Measurements from ENCODE around the gene UNC79. TPM values are rescaled to one million over a fixed set of nuclear protein-coding genes. Genes with fewer than 3 reads are reported as not detected.

Gene UNC79
- total RNA-seq, 1 donor from 2014 or later: 0.29 TPM

- no peak overlapping the region for H3K4me3 ChIP-seq (ENCODE audit: low read depth, low read length)
- DNase-seq (ENCODE audit: low read depth): no peak
- peak; percentile 60 for TF ChIP-seq CTCF (conservative IDR thresholded peaks at IDR 0.05; ENCODE audit: low read depth, low read length)
These were observed 113.0 kb downstream of the UNC79 start for GRCh38 chr14:93543766-93544165.

- H3K4me3 ChIP-seq (ENCODE audit: low read depth, low read length): no peak overlapping the region
- TF ChIP-seq CTCF (conservative IDR thresholded peaks at IDR 0.05; ENCODE audit: low read depth, low read length): no peak
- no peak for DNase-seq (ENCODE audit: low read depth)
These were observed 113.5 kb downstream of the UNC79 start for GRCh38 chr14:93544212-93544611.

GRCh38 chr14:93546642-93547041 lies 115.9 kb downstream of the UNC79 start:
- DNase-seq (ENCODE audit: low read depth): peak; percentile 61
- H3K4me3 ChIP-seq (ENCODE audit: low read depth, low read length): no peak overlapping the region
- no peak for TF ChIP-seq CTCF (conservative IDR thresholded peaks at IDR 0.05; ENCODE audit: low read depth, low read length)

- H3K4me3 ChIP-seq (ENCODE audit: low read depth, low read length): no peak overlapping the region
- DNase-seq (ENCODE audit: low read depth): peak; percentile 56
These were observed 117.5 kb downstream of the UNC79 start for GRCh38 chr14:93548102-93548843.

GRCh38 chr14:93549595-93549994 lies 118.9 kb downstream of the UNC79 start:
- no peak overlapping the region for H3K4me3 ChIP-seq (ENCODE audit: low read depth, low read length)
- no peak for DNase-seq (ENCODE audit: low read depth)
- TF ChIP-seq CTCF (conservative IDR thresholded peaks at IDR 0.05; ENCODE audit: low read depth, low read length): no peak

More at GRCh38 chr14:93548102-93548843, 117.5 kb downstream of the UNC79 start:
- no peak for TF ChIP-seq CTCF (conservative IDR thresholded peaks at IDR 0.05; ENCODE audit: low read depth, low read length)

GRCh38 chr14:93564918-93565317 lies 134.2 kb downstream of the UNC79 start:
- no peak overlapping the region for H3K4me3 ChIP-seq (ENCODE audit: low read depth, low read length)
- DNase-seq (ENCODE audit: low read depth): no peak
- no peak for TF ChIP-seq CTCF (conservative IDR thresholded peaks at IDR 0.05; ENCODE audit: low read depth, low read length)
